ENCODE measurements around the gene FANCF. TPM values are rescaled to one million over a fixed set of nuclear protein-coding genes. Genes with fewer than 3 reads are reported as not detected.

FANCF gene, protein sequence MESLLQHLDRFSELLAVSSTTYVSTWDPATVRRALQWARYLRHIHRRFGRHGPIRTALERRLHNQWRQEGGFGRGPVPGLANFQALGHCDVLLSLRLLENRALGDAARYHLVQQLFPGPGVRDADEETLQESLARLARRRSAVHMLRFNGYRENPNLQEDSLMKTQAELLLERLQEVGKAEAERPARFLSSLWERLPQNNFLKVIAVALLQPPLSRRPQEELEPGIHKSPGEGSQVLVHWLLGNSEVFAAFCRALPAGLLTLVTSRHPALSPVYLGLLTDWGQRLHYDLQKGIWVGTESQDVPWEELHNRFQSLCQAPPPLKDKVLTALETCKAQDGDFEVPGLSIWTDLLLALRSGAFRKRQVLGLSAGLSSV
- total RNA-seq: 7.0 to 7.4 TPM (median 7.2 TPM) in 3 replicates
- long read RNA-seq, transcript FANCF-201 (1 exons, 2,952 nt): major isoform, 8 of 9 reads
- long read RNA-seq, partial matches to known transcripts: 0 of 9 reads
- long read RNA-seq, other reads (novel, unspliced or antisense): 1 of 9 reads

DNA sequence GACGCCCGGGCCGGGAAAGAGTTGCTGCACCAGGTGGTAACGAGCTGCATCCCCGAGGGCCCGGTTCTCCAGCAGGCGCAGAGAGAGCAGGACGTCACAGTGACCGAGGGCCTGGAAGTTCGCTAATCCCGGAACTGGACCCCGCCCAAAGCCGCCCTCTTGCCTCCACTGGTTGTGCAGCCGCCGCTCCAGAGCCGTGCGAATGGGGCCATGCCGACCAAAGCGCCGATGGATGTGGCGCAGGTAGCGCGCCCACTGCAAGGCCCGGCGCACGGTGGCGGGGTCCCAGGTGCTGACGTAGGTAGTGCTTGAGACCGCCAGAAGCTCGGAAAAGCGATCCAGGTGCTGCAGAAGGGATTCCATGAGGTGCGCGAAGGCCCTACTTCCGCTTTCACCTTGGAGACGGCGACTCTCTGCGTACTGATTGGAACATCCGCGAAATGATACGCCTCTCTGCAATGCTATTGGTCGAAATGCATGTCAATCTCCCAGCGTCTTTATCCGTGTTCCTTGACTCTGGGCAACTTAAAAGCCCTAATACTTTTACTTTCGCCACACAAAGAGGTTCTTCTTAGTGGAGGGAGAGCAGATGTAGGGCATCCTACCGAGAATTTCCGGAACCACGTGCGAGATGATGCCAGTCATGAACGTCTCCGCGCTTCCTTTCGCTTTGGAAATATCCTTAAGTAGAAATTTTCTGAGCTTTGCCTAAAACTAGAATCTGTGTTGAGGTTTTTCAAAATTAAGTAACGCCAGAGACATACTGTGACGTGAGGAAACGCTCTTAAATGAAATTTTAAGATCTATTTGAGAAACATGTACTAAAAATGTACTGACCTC, at the start of gene FANCF:
FANCF (minus strand) TSS at position 376 of the 840 bp plus-strand sequence; CDS start at position 363, 13 bp downstream.
- peak within 1 kb of the TSS; percentile 97 for H3K4me3 Mint-ChIP-seq (ENCODE audit: unreplicated experiment)
- H3K4me1 Mint-ChIP-seq (ENCODE audit: low read depth): peaks cover 15% of the 10 kb centered on the region
- TF ChIP-seq, protein P1, sequence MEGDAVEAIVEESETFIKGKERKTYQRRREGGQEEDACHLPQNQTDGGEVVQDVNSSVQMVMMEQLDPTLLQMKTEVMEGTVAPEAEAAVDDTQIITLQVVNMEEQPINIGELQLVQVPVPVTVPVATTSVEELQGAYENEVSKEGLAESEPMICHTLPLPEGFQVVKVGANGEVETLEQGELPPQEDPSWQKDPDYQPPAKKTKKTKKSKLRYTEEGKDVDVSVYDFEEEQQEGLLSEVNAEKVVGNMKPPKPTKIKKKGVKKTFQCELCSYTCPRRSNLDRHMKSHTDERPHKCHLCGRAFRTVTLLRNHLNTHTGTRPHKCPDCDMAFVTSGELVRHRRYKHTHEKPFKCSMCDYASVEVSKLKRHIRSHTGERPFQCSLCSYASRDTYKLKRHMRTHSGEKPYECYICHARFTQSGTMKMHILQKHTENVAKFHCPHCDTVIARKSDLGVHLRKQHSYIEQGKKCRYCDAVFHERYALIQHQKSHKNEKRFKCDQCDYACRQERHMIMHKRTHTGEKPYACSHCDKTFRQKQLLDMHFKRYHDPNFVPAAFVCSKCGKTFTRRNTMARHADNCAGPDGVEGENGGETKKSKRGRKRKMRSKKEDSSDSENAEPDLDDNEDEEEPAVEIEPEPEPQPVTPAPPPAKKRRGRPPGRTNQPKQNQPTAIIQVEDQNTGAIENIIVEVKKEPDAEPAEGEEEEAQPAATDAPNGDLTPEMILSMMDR (IDR thresholded peaks at IDR 0.05): no peak
- H3K27ac Mint-ChIP-seq (ENCODE audit: unreplicated experiment): peak within 1 kb of the TSS; percentile 97
- no peaks in the 10 kb centered on the region for H3K9me3 Mint-ChIP-seq (ENCODE audit: low read depth)
- no peaks in the 10 kb centered on the region for H3K36me3 Mint-ChIP-seq (ENCODE audit: low read depth)
- DNase-seq (ENCODE audit: low spot score): peak; percentile 96
- no peaks in the 10 kb centered on the region for H3K27me3 Mint-ChIP-seq (ENCODE audit: low read depth)

DNA sequence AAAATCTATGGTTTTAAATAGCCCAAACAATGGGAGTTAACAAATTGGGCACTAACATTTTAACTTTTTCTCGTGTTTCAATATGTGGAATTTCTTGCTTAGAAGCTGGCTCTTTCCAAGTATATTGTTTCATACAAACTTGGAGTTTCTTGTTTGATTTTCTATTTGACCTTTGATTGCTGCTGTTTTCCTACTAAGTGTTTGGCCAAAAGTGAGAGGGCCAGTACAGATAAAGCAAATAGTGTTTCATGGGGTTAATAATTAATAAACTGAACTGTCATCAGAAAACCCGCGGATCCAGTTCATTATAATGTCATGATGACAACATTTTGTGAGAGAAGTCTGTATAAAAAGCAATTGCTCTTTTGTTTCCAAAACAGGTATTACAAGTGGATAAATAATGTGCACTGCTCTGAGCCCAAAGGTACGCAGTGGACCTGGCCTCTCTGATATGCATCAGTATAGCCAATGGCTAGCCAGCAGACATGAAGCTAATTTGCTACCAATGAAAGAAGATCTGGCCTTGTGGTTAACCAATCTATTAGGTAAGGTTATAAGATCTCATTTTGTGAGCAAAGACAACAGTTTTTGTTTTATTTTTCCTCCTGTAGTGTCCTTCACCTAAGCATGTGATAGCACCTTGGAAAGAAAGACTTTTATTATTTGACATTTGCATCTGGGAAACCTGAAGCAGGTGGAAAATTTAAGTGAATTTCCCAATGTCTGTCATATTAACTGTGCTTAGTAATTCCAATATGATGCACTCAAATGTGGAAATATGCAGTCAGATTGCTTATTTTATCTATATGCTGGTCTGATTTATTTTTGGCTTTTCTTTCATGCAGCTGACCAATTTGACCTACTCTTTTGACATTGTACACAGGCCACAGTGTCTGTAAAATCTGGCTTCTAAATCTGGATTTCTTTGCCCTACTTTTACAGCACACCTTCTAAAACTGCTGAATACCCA, 49.1 kb upstream of the FANCF start:
- Mint-ChIP-seq H3K27me3 (ENCODE audit: low read depth) (peaks cover 16% of the 10 kb centered on the region), H3K4me3 (ENCODE audit: unreplicated experiment) (no peak overlapping the region), H3K27ac (ENCODE audit: unreplicated experiment) (no peak overlapping the region), H3K36me3 (ENCODE audit: low read depth) (no peaks in the 10 kb centered on the region), H3K9me3 (ENCODE audit: low read depth) (no peaks in the 10 kb centered on the region), H3K4me1 (ENCODE audit: low read depth) (peaks cover 16% of the 10 kb centered on the region)
- no peak for DNase-seq (ENCODE audit: low spot score)
- TF ChIP-seq, protein P1 (IDR thresholded peaks at IDR 0.05): no peak

DNA sequence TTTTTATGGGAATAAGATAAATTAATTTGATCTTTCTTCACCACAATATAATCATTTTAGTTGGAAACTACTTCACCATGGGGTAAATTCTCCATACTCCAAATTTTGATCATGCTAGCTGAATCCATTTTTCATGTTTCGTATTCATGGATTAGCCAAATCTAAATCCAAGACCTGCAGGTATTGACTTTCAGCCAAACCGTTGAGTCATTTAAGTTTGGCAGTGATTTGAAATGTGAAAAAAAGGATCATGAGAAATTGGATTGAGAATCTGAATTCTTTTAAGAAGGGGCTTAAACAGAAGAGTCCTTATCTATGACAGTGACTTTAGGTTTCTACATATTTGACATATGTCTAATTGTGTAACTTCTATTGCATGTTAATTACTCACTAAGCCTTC, 46.1 kb upstream of the FANCF start:
- Mint-ChIP-seq H3K4me3 (ENCODE audit: unreplicated experiment) (no peak overlapping the region), H3K4me1 (ENCODE audit: low read depth) (peaks cover 21% of the 10 kb centered on the region), H3K9me3 (ENCODE audit: low read depth) (no peaks in the 10 kb centered on the region), H3K27me3 (ENCODE audit: low read depth) (peaks cover 32% of the 10 kb centered on the region), H3K27ac (ENCODE audit: unreplicated experiment) (no peak overlapping the region), H3K36me3 (ENCODE audit: low read depth) (no peaks in the 10 kb centered on the region)
- no peak for DNase-seq (ENCODE audit: low spot score)
- TF ChIP-seq, protein P1 (IDR thresholded peaks at IDR 0.05): no peak

DNA sequence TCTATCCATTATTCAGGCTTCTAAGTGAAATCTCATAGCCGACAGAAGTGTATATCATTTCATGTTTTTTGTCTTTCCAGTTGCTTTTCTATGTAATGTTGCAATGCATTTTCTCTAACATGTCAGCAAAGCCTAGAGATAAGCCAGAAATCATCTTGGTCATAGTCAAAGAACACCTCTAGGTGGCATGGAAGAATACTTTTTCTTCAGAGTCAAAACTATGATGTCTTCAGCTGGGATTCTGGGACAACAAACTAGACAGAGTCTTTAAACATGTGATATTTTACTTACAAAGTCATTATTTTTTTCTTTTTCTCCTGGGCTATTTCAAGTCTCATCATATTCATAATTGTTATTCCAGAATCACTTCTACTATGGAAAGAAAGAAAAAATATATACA, 45.2 kb upstream of the FANCF start:
- TF ChIP-seq, protein P1 (IDR thresholded peaks at IDR 0.05): peak; percentile 81
- no peaks in the 10 kb centered on the region for H3K9me3 Mint-ChIP-seq (ENCODE audit: low read depth)
- peaks cover 38% of the 10 kb centered on the region for H3K27me3 Mint-ChIP-seq (ENCODE audit: low read depth)
- no peak for DNase-seq (ENCODE audit: low spot score)
- H3K4me3 Mint-ChIP-seq (ENCODE audit: unreplicated experiment): no peak overlapping the region
- no peak overlapping the region for H3K27ac Mint-ChIP-seq (ENCODE audit: unreplicated experiment)
- peaks cover 29% of the 10 kb centered on the region for H3K4me1 Mint-ChIP-seq (ENCODE audit: low read depth)
- no peaks in the 10 kb centered on the region for H3K36me3 Mint-ChIP-seq (ENCODE audit: low read depth)
